ENCODE measurements around the gene PRSS50.

Gene PRSS50

GRCh38 chr3:46725621-46726314, 8.1 kb upstream of the PRSS50 start:
- no peak for FAIRE-seq

- FAIRE-seq: no peak
These were observed 6.8 kb upstream of the PRSS50 start for GRCh38 chr3:46724424-46724823.

GRCh38 chr3:46722443-46722842, 4.8 kb upstream of the PRSS50 start:
- FAIRE-seq: no peak

GRCh38 chr3:46721009-46721408, 3.3 kb upstream of the PRSS50 start:
- FAIRE-seq: no peak

GRCh38 chr3:46719735-46720271, 2.1 kb upstream of the PRSS50 start:
- no peak for FAIRE-seq

- FAIRE-seq: no peak
These were observed 1.4 kb upstream of the PRSS50 start for GRCh38 chr3:46719044-46719565.

GRCh38 chr3:46716461-46717441, 918 bp downstream of the PRSS50 start:
- no peak for FAIRE-seq

GRCh38 chr3:46715507-46716175, 2.0 kb downstream of the PRSS50 start:
- no peak for FAIRE-seq

- FAIRE-seq: no peak
These were observed 2.8 kb downstream of the PRSS50 start for GRCh38 chr3:46714728-46715506.

GRCh38 chr3:46713898-46714552, 3.6 kb downstream of the PRSS50 start:
- no peak for FAIRE-seq

GRCh38 chr3:46713050-46713897, 4.4 kb downstream of the PRSS50 start:
- no peak for FAIRE-seq

- no peak for FAIRE-seq
These were observed 5.2 kb downstream of the PRSS50 start for GRCh38 chr3:46712191-46713049.

GRCh38 chr3:46711760-46712159, 5.9 kb downstream of the PRSS50 start:
- FAIRE-seq: no peak

GRCh38 chr3:46711305-46711704, 6.4 kb downstream of the PRSS50 start:
- FAIRE-seq: no peak

- no peak for FAIRE-seq
These were observed 6.9 kb downstream of the PRSS50 start for GRCh38 chr3:46710671-46711295.

- no peak for FAIRE-seq
These were observed 7.4 kb downstream of the PRSS50 start for GRCh38 chr3:46710229-46710628.

GRCh38 chr3:46709721-46710120, 7.9 kb downstream of the PRSS50 start:
- no peak for FAIRE-seq

GRCh38 chr3:46709157-46709654, 8.5 kb downstream of the PRSS50 start:
- no peak for FAIRE-seq
